ENCODE results near the gene TMEM178A.
"Not testable (repeated sequence)": the region's sequence is repeated elsewhere in the genome, so short reads cannot be mapped to it uniquely, and the experiment has no call there.

The TMEM178A gene

DNA sequence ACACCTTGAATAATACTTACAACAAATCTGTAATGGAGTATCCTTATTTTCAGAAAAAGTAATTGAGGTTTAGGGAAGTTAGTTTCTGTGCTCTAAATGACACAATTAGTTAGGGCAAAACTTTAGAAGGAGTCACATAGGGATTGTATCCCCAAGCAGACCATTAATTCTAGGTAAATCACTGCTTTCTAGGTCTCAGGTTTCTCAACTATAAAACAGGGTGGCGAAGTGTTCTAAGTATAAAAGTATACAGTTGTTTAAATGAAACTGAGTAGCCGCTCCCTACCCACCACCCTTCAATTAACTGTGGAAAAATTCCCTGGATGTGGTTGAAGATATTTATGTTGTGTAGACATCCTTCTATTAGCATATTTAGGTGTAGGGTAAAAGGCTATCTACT is 19.9 kb upstream of the TMEM178A start:
- no peak overlapping the region for H3K4me2 ChIP-seq
- no peaks in the 10 kb centered on the region for H3K36me3 ChIP-seq
- no peaks in the 10 kb centered on the region for H3K27me3 ChIP-seq
- H3K9ac ChIP-seq = no peak overlapping the region
- H3K9me3 ChIP-seq (replicated peaks in 1 of 11) = no peaks in the 10 kb centered on the region
- TF ChIP-seq Cebpa-rat (IDR thresholded peaks at IDR 0.05) = no peak
- H4K20me1 ChIP-seq = no peaks in the 10 kb centered on the region
- H3K4me1 ChIP-seq = no peaks in the 10 kb centered on the region
- no peak overlapping the region for H3K4me3 ChIP-seq
- H3K27ac ChIP-seq = no peak overlapping the region

DNA sequence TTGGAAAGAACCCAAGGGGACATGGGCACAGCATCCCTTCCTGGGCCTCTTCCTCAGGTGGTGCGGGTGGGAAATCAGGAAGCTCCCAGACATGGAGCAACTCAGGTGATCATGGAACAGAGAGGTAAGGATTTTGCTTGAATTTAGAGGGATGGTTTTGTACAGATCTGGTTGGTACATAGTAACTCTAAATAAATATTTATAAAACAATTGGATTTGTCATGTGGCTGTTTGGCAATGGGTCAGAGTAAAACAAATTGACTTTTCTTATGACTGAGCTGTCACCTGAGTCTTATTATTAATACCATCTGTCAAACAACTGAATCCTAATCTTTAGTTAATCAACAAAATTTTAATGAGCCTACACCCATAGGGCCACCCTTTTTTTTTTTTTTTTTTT is 19.4 kb upstream of the TMEM178A start:
- Histone ChIP-seq H4K20me1 (no peaks in the 10 kb centered on the region), H3K27ac (no peak overlapping the region), H3K27me3 (no peaks in the 10 kb centered on the region), H3K9me3 (replicated peaks in 1 of 11) (no peaks in the 10 kb centered on the region), H3K9ac (no peak overlapping the region), H3K4me3 (no peak overlapping the region), H3K4me2 (no peak overlapping the region), H3K36me3 (no peaks in the 10 kb centered on the region), H3K4me1 (no peaks in the 10 kb centered on the region)
- TF ChIP-seq Cebpa-rat (IDR thresholded peaks at IDR 0.05) = no peak

DNA sequence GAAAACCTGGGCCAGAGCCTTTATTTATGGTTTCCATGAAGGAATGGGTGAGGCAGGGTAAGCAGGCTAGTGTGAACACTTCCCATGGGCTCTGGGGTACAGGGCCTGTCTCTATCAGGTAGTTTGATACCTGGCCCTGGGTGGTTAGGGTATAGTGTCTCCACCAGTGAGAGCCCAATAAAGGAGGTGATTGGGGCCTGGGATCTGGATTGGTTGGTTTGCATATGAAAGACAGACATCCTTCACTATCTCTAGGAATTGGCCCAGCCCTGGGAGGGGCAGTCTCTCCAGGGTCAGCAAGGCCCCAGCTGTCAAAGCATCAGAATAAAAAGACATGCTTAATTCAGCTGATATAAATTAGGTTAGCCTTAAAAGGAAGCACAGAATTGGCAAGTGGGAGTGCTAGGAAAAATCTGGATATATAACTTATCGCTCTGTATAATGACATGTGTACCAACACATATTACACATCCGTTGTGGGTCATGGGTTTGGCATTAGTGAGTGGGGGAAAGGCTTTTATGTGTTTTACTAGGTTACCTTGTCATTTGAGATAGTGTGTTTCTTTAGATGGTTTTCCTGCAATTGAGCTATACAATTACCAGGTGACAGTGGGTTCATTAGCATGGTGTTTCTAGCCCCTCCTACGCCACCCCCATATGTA is 18.5 kb upstream of the TMEM178A start:
- no peak overlapping the region for H3K9ac ChIP-seq
- no peak overlapping the region for H3K4me3 ChIP-seq
- no peaks in the 10 kb centered on the region for H4K20me1 ChIP-seq
- no peaks in the 10 kb centered on the region for H3K9me3 ChIP-seq (replicated peaks in 1 of 11)
- no peak overlapping the region for H3K4me2 ChIP-seq
- no peak for TF ChIP-seq Cebpa-rat (IDR thresholded peaks at IDR 0.05)
- H3K27ac ChIP-seq = no peak overlapping the region
- H3K27me3 ChIP-seq = no peaks in the 10 kb centered on the region
- no peaks in the 10 kb centered on the region for H3K4me1 ChIP-seq
- no peaks in the 10 kb centered on the region for H3K36me3 ChIP-seq

DNA sequence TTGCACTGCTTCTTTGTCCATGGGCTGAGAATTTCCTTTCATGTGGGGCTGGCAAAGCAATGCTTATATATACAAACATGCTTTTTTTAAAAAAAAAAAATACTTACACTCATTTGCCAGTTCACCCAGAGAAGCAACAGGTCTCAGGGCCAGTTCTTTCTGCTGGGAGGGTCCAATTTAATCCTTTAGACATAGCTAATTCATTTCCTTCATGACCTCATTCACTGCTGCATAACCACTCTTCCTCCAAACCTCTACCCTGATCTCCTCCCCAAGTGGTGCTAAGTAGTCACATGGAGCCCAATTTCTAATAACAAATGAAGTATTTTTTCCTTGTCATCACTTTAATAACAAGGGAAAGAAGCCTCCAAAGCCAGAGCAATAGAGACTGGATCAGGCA is 17.1 kb upstream of the TMEM178A start:
- Histone ChIP-seq H3K4me2 (no peak overlapping the region), H3K27me3 (no peaks in the 10 kb centered on the region), H4K20me1 (no peaks in the 10 kb centered on the region), H3K4me3 (no peak overlapping the region), H3K9me3 (replicated peaks in 1 of 11) (peaks cover 0 to 8% (median 0%) of the 10 kb centered on the region in 11 experiments; a peak in 2 of 22 replicates), H3K9ac (no peak overlapping the region), H3K36me3 (no peaks in the 10 kb centered on the region), H3K27ac (no peak overlapping the region), H3K4me1 (no peaks in the 10 kb centered on the region)
- no peak for TF ChIP-seq Cebpa-rat (IDR thresholded peaks at IDR 0.05)

DNA sequence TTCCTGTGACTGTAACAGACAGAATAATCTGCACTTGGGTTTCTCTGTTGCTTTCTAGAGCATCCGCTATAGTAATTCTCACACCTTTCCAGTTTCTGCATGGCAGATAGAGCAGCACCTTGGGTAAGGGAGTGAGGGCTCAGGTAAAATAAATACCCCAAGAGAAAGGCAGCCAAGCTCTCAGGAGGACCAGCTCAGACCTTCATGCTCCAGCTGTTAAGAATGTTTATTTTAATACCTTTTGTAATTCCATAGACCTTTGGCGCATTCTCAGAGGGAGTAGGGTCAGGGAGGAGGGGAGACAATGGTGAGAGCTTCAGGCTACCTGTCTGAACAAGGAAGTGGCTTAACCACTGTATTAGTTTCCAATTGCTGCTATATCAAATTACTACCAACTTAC is 16.2 kb upstream of the TMEM178A start:
- Histone ChIP-seq H3K4me2 (no peak overlapping the region), H3K27ac (no peak overlapping the region), H4K20me1 (no peaks in the 10 kb centered on the region), H3K4me1 (no peaks in the 10 kb centered on the region), H3K4me3 (no peak overlapping the region), H3K27me3 (no peaks in the 10 kb centered on the region), H3K9ac (no peak overlapping the region), H3K9me3 (replicated peaks in 1 of 11) (peaks cover 1 to 15% (median 8%) of the 10 kb centered on the region in 11 experiments; a peak in 18 of 22 replicates), H3K36me3 (no peaks in the 10 kb centered on the region)
- TF ChIP-seq Cebpa-rat (IDR thresholded peaks at IDR 0.05) = no peak

DNA sequence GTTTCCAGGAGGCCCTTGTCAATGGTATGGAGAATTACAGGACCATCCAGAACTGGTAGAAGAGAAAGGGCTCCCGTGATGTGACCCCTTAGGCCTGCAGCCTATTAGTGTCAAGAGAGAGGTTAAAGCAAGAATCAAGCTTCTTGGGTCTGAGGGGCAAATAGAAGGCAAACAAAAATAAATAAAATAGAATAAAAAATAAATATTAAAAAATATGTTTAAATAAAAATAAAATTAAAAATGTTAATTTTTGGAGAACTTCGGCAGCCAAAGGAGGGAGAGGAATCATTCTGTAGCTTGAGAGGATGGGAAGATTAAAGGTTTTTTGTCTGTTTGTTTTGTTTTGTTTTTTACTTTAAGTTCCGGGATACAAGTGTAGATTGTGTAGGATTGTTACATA is 15.2 kb upstream of the TMEM178A start:
- Histone ChIP-seq H4K20me1 (no peaks in the 10 kb centered on the region), H3K9me3 (replicated peaks in 1 of 11) (peaks cover 11 to 25% (median 17%) of the 10 kb centered on the region in 11 experiments; a peak in 21 of 22 replicates), H3K4me3 (no peak overlapping the region), H3K4me1 (no peaks in the 10 kb centered on the region), H3K4me2 (no peak overlapping the region), H3K27ac (no peak overlapping the region), H3K9ac (no peak overlapping the region), H3K36me3 (no peaks in the 10 kb centered on the region), H3K27me3 (no peaks in the 10 kb centered on the region)
- TF ChIP-seq Cebpa-rat (IDR thresholded peaks at IDR 0.05) = no peak

DNA sequence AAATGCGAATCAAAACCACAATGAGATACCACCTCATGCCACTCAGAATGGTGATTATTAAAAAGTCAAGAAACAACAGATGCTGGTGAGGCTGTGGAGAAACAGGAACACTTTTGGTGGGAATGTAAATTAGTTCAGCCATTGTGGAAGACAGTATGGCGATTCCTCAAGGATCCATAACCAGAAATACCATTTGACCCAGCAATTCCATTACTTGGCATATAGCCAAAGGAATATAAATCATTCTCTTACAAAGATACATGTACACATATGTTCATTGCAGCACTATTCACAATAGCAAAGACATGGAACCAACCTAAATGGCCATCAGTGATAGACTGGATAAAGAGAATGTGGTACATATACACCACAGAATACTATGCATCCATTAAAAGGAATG is 9.5 kb upstream of the TMEM178A start:
- H3K9me3 ChIP-seq (replicated peaks in 1 of 11) = peaks cover 15 to 28% (median 20%) of the 10 kb centered on the region in 11 experiments; a peak in 21 of 22 replicates
- not testable (repeated sequence) for H3K9ac ChIP-seq, H4K20me1 ChIP-seq, H3K4me1 ChIP-seq, H3K27me3 ChIP-seq, H3K27ac ChIP-seq, H3K36me3 ChIP-seq, H3K4me3 ChIP-seq, H3K4me2 ChIP-seq

DNA sequence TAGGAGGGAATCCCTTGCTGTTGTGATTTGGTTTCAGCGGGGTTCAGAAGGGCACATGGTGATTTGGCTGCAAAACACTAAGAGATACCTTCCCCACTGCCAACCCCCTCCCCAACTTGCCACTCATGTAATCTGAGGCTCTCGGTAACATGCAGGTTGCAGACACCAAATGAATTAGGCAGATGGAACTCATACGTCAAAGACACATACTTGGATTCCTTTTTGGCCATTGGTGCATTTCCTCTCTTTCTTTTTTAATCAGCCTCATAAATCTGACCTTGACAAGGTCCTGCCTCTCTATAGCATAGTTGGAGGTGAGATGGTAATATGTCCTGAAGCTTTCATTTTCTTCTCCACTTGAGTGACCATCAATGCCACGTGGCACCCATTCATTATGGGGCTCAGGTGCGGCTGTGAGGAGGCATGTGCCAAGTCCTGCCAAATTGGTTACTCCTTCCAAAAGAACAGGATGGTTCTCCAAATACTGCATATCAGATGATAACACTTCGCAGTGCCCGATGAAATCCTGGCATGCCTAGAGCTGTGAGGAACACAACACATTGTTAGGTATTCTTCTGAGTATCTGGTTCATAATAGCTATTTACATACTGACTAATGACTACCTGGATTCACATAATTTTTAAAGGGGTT is 8.3 kb upstream of the TMEM178A start:
- Histone ChIP-seq H3K9me3 (replicated peaks in 1 of 11) (peaks cover 15 to 28% (median 20%) of the 10 kb centered on the region in 11 experiments; a peak in 21 of 22 replicates), H3K9ac (no peak overlapping the region), H3K4me1 (no peaks in the 10 kb centered on the region), H3K27ac (no peak overlapping the region), H3K4me2 (no peak overlapping the region), H3K27me3 (no peaks in the 10 kb centered on the region), H4K20me1 (no peaks in the 10 kb centered on the region), H3K4me3 (no peak overlapping the region), H3K36me3 (no peaks in the 10 kb centered on the region)
- no peak for TF ChIP-seq Cebpa-rat (IDR thresholded peaks at IDR 0.05)

DNA sequence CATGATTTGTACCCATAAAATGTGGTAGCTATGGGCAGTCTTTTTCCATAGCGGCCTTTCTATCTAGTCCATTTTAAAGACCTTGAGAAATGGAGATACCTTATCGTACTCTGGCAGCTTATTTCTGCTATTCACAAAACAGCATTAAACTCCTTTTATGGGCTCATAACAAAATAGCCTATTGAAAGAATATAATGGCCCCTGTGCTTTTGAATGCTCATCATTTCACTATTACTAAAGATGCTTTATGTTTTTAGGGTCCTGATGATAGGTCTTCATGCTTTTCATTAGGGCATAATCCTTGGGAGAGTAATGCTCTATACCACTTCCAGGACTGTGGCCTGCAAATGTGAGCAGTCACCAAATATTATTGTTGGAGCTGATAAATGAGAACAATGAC is 7.3 kb upstream of the TMEM178A start:
- Histone ChIP-seq H3K4me3 (no peak overlapping the region), H3K9me3 (replicated peaks in 1 of 11) (peaks cover 10 to 23% (median 20%) of the 10 kb centered on the region in 11 experiments; a peak in 21 of 22 replicates), H3K36me3 (no peaks in the 10 kb centered on the region), H4K20me1 (no peaks in the 10 kb centered on the region), H3K4me1 (no peaks in the 10 kb centered on the region), H3K9ac (no peak overlapping the region), H3K4me2 (no peak overlapping the region), H3K27ac (no peak overlapping the region), H3K27me3 (peaks cover 0 to 9% (median 4%) of the 10 kb centered on the region in 11 experiments; a peak in 9 of 22 replicates)
- no peak for TF ChIP-seq Cebpa-rat (IDR thresholded peaks at IDR 0.05)

All from BLaER1 treated with 17β-estradiol and CSF1 and Interleukin-3, amounts not matched to agents 10 nM and 100 nM (cell line).